Endothelial cell of umbilical vein (primary cell): ENCODE data around the gene SP2. TPM values are rescaled to one million over a fixed set of nuclear protein-coding genes. Genes with fewer than 3 reads are reported as not detected.

ENCODE experiments used
- BruUV-seq: library from RNA; stranded (reverse); fragments of 400-500 nt; replicated peaks from 2 replicates; lab custom pipeline; 2021; lab: Mats Ljungman, UMichigan
- CTCF ChIA-PET: fragments of 300-600, 350-600 bp; sonication (Branson Sonifier 250); formaldehyde crosslinking; loops from one replicate; lab custom pipeline; 2021; ENCODE audit warnings: antibody characterized with exemption, inconsistent platforms; lab: Charles Lee
- POLR2A ChIA-PET: fragments of 300-600, 350-600 bp; sonication (Branson Sonifier 250); formaldehyde crosslinking; loops from one replicate; lab custom pipeline; 2021; ENCODE audit warnings: antibody characterized with exemption, inconsistent platforms; lab: Charles Lee
- DNase-seq: peaks from one replicate; pipeline ENCODE4 v3.0.0-alpha.2; 2011; ENCODE audit warnings: low read depth, low spot score
- FAIRE-seq: peaks from 2 replicates; lab custom pipeline; 2011; peaks lifted over from hg19 to GRCh38; lab: Jason Lieb, UNC
- H2AFZ ChIP-seq: 2 replicates; pipeline ENCODE4 v1.6.0; 2012; ENCODE audit warnings: low read depth, low read length, control low read depth, inconsistent platforms
- H3K27ac ChIP-seq: 2 replicates; pipeline ENCODE4 v1.5.1; 2011; ENCODE audit warnings: low read depth, mild to moderate bottlenecking, control low read depth, low read length, moderate library complexity; ENCODE audit not compliant: insufficient read depth
- H3K27me3 ChIP-seq, 2 experiments: 2 replicates each; pipeline versions ENCODE4 v1.6.0 to v1.6.1; 2011; ENCODE audit warnings: low read length in 2 of 2, mixed read lengths in 1 of 2; ENCODE audit not compliant: control insufficient read depth in 2 of 2, insufficient read depth in 2 of 2
- H3K36me3 ChIP-seq, 2 experiments: 2 replicates in 1 of 2; 3 replicates in 1 of 2; pipeline ENCODE4 v1.5.1; 2011; ENCODE audit warnings: low read length in 2 of 2, mild to moderate bottlenecking in 1 of 2, moderate library complexity in 1 of 2; ENCODE audit not compliant: control insufficient read depth in 2 of 2, insufficient read depth in 2 of 2; ENCODE audit errors: extremely low read depth in 1 of 2
- H3K4me1 ChIP-seq: 3 replicates; pipeline ENCODE4 v1.5.1; 2011; ENCODE audit warnings: mild to moderate bottlenecking, low read length; ENCODE audit not compliant: control insufficient read depth, insufficient read depth; ENCODE audit errors: extremely low read depth
- H3K4me2 ChIP-seq: 2 replicates; pipeline ENCODE4 v1.6.1; 2011; ENCODE audit warnings: low read length, control low read depth, mixed read lengths; ENCODE audit not compliant: insufficient read depth
- H3K4me3 ChIP-seq, 3 experiments: fragments of 200-600 bp in 1 of 3; sonication (generic), shearing (Covaris generic) in 1 of 3; replicated peaks in 1 of 3; 2 replicates each; pipeline ENCODE4 v1.5.1; 2011 to 2016; ENCODE audit warnings: control low read depth in 3 of 3, low read length in 3 of 3, mild to moderate bottlenecking in 2 of 3, inconsistent platforms in 1 of 3, low read depth in 1 of 3, moderate library complexity in 1 of 3; ENCODE audit not compliant: insufficient read depth in 1 of 3
- H3K79me2 ChIP-seq: 2 replicates; pipeline ENCODE4 v1.6.0; 2012; ENCODE audit warnings: low read length, inconsistent platforms; ENCODE audit not compliant: control insufficient read depth, insufficient read depth
- H3K9ac ChIP-seq: replicated peaks from 2 replicates; pipeline ENCODE3; 2011; ENCODE audit warnings: low read length, control low read depth; ENCODE audit not compliant: insufficient read depth; ENCODE audit errors: extremely low read depth
- H3K9me1 ChIP-seq: replicated peaks from 3 replicates; pipeline ENCODE4 v1.6.0; 2011; ENCODE audit warnings: mild to moderate bottlenecking, low read length; ENCODE audit not compliant: control insufficient read depth, insufficient read depth; ENCODE audit errors: extremely low read depth
- H3K9me3 ChIP-seq: replicated peaks from 2 replicates; pipeline ENCODE4 v1.5.1; 2012; ENCODE audit warnings: low read length, inconsistent platforms; ENCODE audit not compliant: control insufficient read depth, insufficient read depth
- H4K20me1 ChIP-seq: replicated peaks from 2 replicates; pipeline ENCODE3; 2011; ENCODE audit warnings: mild to moderate bottlenecking, low read length; ENCODE audit not compliant: control insufficient read depth, insufficient read depth; ENCODE audit errors: extremely low read depth
- CTCF ChIP-seq, 2 donors: IDR thresholded peaks; 1 replicate in 1 of 2; 2 replicates in 1 of 2; pipeline ENCODE4 v1.5.1; 2011; ENCODE audit warnings: low read length in 2 of 2, mild to moderate bottlenecking in 2 of 2, moderate library complexity in 2 of 2, control low read depth in 1 of 2, inconsistent platforms in 1 of 2, low read depth in 1 of 2; ENCODE audit not compliant: insufficient read depth in 1 of 2; ENCODE audit errors: extremely low read depth in 1 of 2
- EZH2 ChIP-seq: IDR thresholded peaks from 2 replicates; pipeline ENCODE4 v1.6.1; 2012; ENCODE audit warnings: borderline replicate concordance, low read depth, mild to moderate bottlenecking, moderate library complexity, low read length, inconsistent platforms; ENCODE audit not compliant: severe bottlenecking
- FOS ChIP-seq: IDR thresholded peaks from 2 replicates; pipeline ENCODE4 v1.6.1; 2011; ENCODE audit warnings: mild to moderate bottlenecking, low read length, moderate library complexity, borderline replicate concordance; ENCODE audit not compliant: insufficient read depth
- GATA2 ChIP-seq: IDR thresholded peaks from 2 replicates; pipeline ENCODE4 v1.7.0; 2011; ENCODE audit warnings: low read depth, mild to moderate bottlenecking, moderate library complexity, mixed read lengths, low read length; ENCODE audit not compliant: insufficient read length, insufficient read depth
- JUN ChIP-seq: IDR thresholded peaks from 2 replicates; pipeline ENCODE4 v1.6.1; 2011; ENCODE audit warnings: borderline replicate concordance, low read depth; ENCODE audit not compliant: insufficient read length, insufficient read depth
- MAX ChIP-seq: IDR thresholded peaks from 2 replicates; pipeline ENCODE4 v1.6.1; 2011; ENCODE audit not compliant: insufficient read depth, insufficient read length
- MYC ChIP-seq: IDR thresholded peaks from one replicate; pipeline ENCODE4 v1.6.1; 2011; ENCODE audit warnings: mild to moderate bottlenecking, low read depth, low read length
- POLR2A ChIP-seq: IDR thresholded peaks from 2 replicates; pipeline ENCODE4 v1.6.1; 2012; ENCODE audit warnings: low read depth, mild to moderate bottlenecking, control low read depth, low read length
- POLR2AphosphoS5 ChIP-seq: IDR thresholded peaks from 2 replicates; pipeline ENCODE4 v1.6.1; 2012; ENCODE audit warnings: low read depth, mild to moderate bottlenecking, control low read depth, low read length, moderate library complexity; ENCODE audit not compliant: insufficient read depth
- dilution Hi-C: fragments of 300-500 bp; cut with MboI; formaldehyde crosslinking; loops from one replicate; pipeline ENCODE4 v1.15.0; 2019; ENCODE audit warnings: low sequenced_read_pairs; ENCODE audit not compliant: extremely low pct_ligation_motif_present
- intact Hi-C: fragments of 100-400 bp; cut with micrococcal nuclease; formaldehyde crosslinking; loops from one replicate; pipeline ENCODE4 v1.10.0; 2022
- polyA plus RNA-seq, 4 experiments: library from polyadenylated mRNA; depleted of rRNA in 3 of 4; stranded (reverse) in 3 of 4; unstranded in 1 of 4; fragments of >200 nt; gene quantifications; 2 replicates each; pipeline versions ENCODE4 v1.2.1 to v1.2.3, GENCODE V29; 2011 to 2012; ENCODE audit warnings: missing spikeins in 1 of 4
- total RNA-seq: library from RNA; stranded (reverse); gene quantifications from 2 replicates; pipeline ENCODE4 v1.2.3, GENCODE V29; 2021

SP2 gene
- total and polyA plus RNA-seq, 2 donors (not counting 3 experiments of a cell fraction or from before 2014, with no cell fraction given), result 11.2 to 18.6 TPM

GRCh38 chr17:47901423-47901822 is 5.4 kb downstream of the SP2 start:
- no peaks in the 10 kb centered on the region for H3K9me1 ChIP-seq
- TF ChIP-seq POLR2A, result no peak
- no peak for TF ChIP-seq EZH2
- no peak for TF ChIP-seq CTCF (IDR thresholded peaks at IDR 0.05; ENCODE audit: extremely low read depth in 1 of 2, insufficient read depth in 1 of 2, low read depth in 1 of 2, low read length in 2 of 2)
- TF ChIP-seq MAX, result no peak
- no peak for TF ChIP-seq MYC
- TF ChIP-seq POLR2AphosphoS5, result no peak
- no peak for TF ChIP-seq GATA2
- TF ChIP-seq JUN, result no peak
- no peak for TF ChIP-seq FOS
- H3K9ac ChIP-seq, result no peak overlapping the region
- no TSS peak for BruUV-seq
- no peaks in the 10 kb centered on the region for H3K9me3 ChIP-seq
- no peak overlapping the region for H3K4me2 ChIP-seq
- POLR2A ChIA-PET, result no interaction called here
- H3K4me1 ChIP-seq, result peaks cover 8% of the 10 kb centered on the region
- no peaks in the 10 kb centered on the region for H3K27me3 ChIP-seq
- CTCF ChIA-PET, result no interaction called here
- H3K79me2 ChIP-seq, result peaks cover 7% of the 10 kb centered on the region
- H3K4me3 ChIP-seq, result no peak overlapping the region
- dilution Hi-C loops, result no loop called here
- DNase-seq (no peak), FAIRE-seq (no peak)
- no peaks in the 10 kb centered on the region for H4K20me1 ChIP-seq
- no peaks in the 10 kb centered on the region for H3K36me3 ChIP-seq
- intact Hi-C loops, result no loop called here
- H2AFZ ChIP-seq, result no peak overlapping the region
- no peak overlapping the region for H3K27ac ChIP-seq
